Endodermal cell (in vitro differentiated cells): ENCODE measurements around the gene QRICH1. TPM values are rescaled to one million over a fixed set of nuclear protein-coding genes. Genes with fewer than 3 reads are reported as not detected.

Experiments
- DNase-seq: peaks from one replicate; pipeline ENCODE4 v3.0.0-alpha.2; 2017
- H3K27ac ChIP-seq: 2 replicates; pipeline ENCODE4 v1.5.1; 2013; ENCODE audit warnings: mild to moderate bottlenecking, low read depth, low read length, moderate library complexity
- H3K27me3 ChIP-seq: 2 replicates; pipeline ENCODE4 v1.6.1; 2013; ENCODE audit warnings: mild to moderate bottlenecking, low read length, moderate library complexity; ENCODE audit not compliant: insufficient read depth, control insufficient read depth, poor library complexity, severe bottlenecking
- H3K36me3 ChIP-seq: 2 replicates; pipeline ENCODE4 v1.7.0; 2013; ENCODE audit warnings: mild to moderate bottlenecking, low read length, moderate library complexity; ENCODE audit not compliant: control insufficient read depth, insufficient read depth
- H3K4me1 ChIP-seq: one replicate; pipeline ENCODE4 v1.7.0; 2013; ENCODE audit warnings: low read length; ENCODE audit not compliant: control insufficient read depth, insufficient read depth
- H3K4me3 ChIP-seq: 2 replicates; pipeline ENCODE4 v1.5.1; 2013; ENCODE audit warnings: mild to moderate bottlenecking, low read length, moderate library complexity
- H3K9ac ChIP-seq: 2 replicates; pipeline ENCODE4 v1.6.1; 2013; ENCODE audit warnings: mild to moderate bottlenecking, low read length, moderate library complexity; ENCODE audit not compliant: poor library complexity, severe bottlenecking; ENCODE audit errors: extremely low read depth
- H3K9me3 ChIP-seq: 2 replicates; pipeline ENCODE4 v1.6.1; 2013; ENCODE audit warnings: mild to moderate bottlenecking, low read length, moderate library complexity; ENCODE audit not compliant: control insufficient read depth
- H3K27ac Mint-ChIP-seq: 2 replicates; pipeline ENCODE4 v1.8.0; 2020; ENCODE audit warnings: mixed read lengths
- H3K27me3 Mint-ChIP-seq: 2 replicates; pipeline ENCODE4 v1.8.0; 2021; ENCODE audit warnings: mild to moderate bottlenecking, mixed read lengths; ENCODE audit not compliant: insufficient read depth
- H3K36me3 Mint-ChIP-seq: 2 replicates; pipeline ENCODE4 v1.8.0; 2020; ENCODE audit warnings: low read depth, mixed read lengths
- H3K4me1 Mint-ChIP-seq: 2 replicates; pipeline ENCODE4 v1.8.0; 2020; ENCODE audit warnings: mixed read lengths
- H3K4me3 Mint-ChIP-seq: 2 replicates; pipeline ENCODE4 v1.8.0; 2020; ENCODE audit warnings: mild to moderate bottlenecking, moderate library complexity, mixed read lengths
- H3K9me3 Mint-ChIP-seq: 2 replicates; pipeline ENCODE4 v1.8.0; 2020; ENCODE audit warnings: mild to moderate bottlenecking, mixed read lengths
- CTCF ChIP-seq: fragments of 200-600 bp; sonication (generic); conservative IDR thresholded peaks from 2 replicates; pipeline ENCODE4 v1.5.0; 2021; ENCODE audit warnings: antibody characterized with exemption, mild to moderate bottlenecking
- WGBS, 2 experiments: methylation state at CpG; one replicate each; pipeline versions ENCODE4 v1.1.5 to v1.1.7; 2013; ENCODE audit warnings: missing lambda C conversion rate in 2 of 2, mixed read lengths in 1 of 2; ENCODE audit not compliant: insufficient coverage in 1 of 2, insufficient read length in 1 of 2; 5-methylcytosine and 5-hydroxymethylcytosine counted together
- total RNA-seq, 2 donors: library from RNA; stranded (reverse); fragmentation: NEBNext Ultra II Directional in 1 of 2; extraction: Animal tissue kit (Norgen Biotek cat#: 25700) in 1 of 2; gene quantifications; 2 replicates in 1 of 2; 3 replicates in 1 of 2; pipeline ENCODE4 v1.2.1, GENCODE V29; 2021

QRICH1 gene
- total RNA-seq, 2 donors from 2014 or later: 127 to 155 TPM

- 94 to 100% methylated on average over 2 of the region's 2 CpGs for WGBS, 2 experiments
- H3K27me3 ChIP-seq: no peaks in the 10 kb centered on the region
- peaks cover 64% of the 10 kb centered on the region for H3K36me3 ChIP-seq
- Mint-ChIP-seq H3K36me3 (peaks cover 60% of the 10 kb centered on the region), H3K4me3 (no peak overlapping the region), H3K27ac (no peak overlapping the region), H3K27me3 (no peaks in the 10 kb centered on the region), H3K9me3 (no peaks in the 10 kb centered on the region), H3K4me1 (no peaks in the 10 kb centered on the region)
- no peaks in the 10 kb centered on the region for H3K9me3 ChIP-seq
- H3K9ac ChIP-seq: no peak overlapping the region
- no peaks in the 10 kb centered on the region for H3K4me1 ChIP-seq
- TF ChIP-seq CTCF: no peak
- no peak overlapping the region for H3K27ac ChIP-seq
- DNase-seq: no peak
- H3K4me3 ChIP-seq: no peak overlapping the region
Measured at GRCh38 chr3:49034650-49035049, 59.2 kb downstream of the QRICH1 start.

- no peak overlapping the region for H3K9ac ChIP-seq
- 94 to 100% methylated on average over 5 to 6 of the region's 6 CpGs for WGBS, 2 experiments
- no peak for TF ChIP-seq CTCF
- Mint-ChIP-seq H3K27me3 (no peaks in the 10 kb centered on the region), H3K4me1 (peaks cover 11% of the 10 kb centered on the region), H3K27ac (no peak overlapping the region), H3K4me3 (no peak overlapping the region), H3K9me3 (no peaks in the 10 kb centered on the region), H3K36me3 (peaks cover 62% of the 10 kb centered on the region)
- H3K4me3 ChIP-seq: no peak overlapping the region
- no peak for DNase-seq
- H3K9me3 ChIP-seq: no peaks in the 10 kb centered on the region
- peaks cover 72% of the 10 kb centered on the region for H3K36me3 ChIP-seq
- no peak overlapping the region for H3K27ac ChIP-seq
- no peaks in the 10 kb centered on the region for H3K27me3 ChIP-seq
- peaks cover 6% of the 10 kb centered on the region for H3K4me1 ChIP-seq
Measured at GRCh38 chr3:49032646-49033304, 61.1 kb downstream of the QRICH1 start.

- no peaks in the 10 kb centered on the region for H3K9me3 ChIP-seq
- H3K36me3 ChIP-seq: peaks cover 85% of the 10 kb centered on the region
- no peak overlapping the region for H3K9ac ChIP-seq
- Mint-ChIP-seq H3K36me3 (peaks cover 69% of the 10 kb centered on the region), H3K27ac (no peak overlapping the region), H3K4me3 (no peak overlapping the region), H3K4me1 (peaks cover 14% of the 10 kb centered on the region), H3K9me3 (no peaks in the 10 kb centered on the region), H3K27me3 (no peaks in the 10 kb centered on the region)
- H3K27me3 ChIP-seq: no peaks in the 10 kb centered on the region
- H3K4me1 ChIP-seq: peaks cover 6% of the 10 kb centered on the region
- no peak overlapping the region for H3K4me3 ChIP-seq
- TF ChIP-seq CTCF: no peak
- no peak overlapping the region for H3K27ac ChIP-seq
- no peak for DNase-seq
- WGBS, 2 experiments: 96 to 100% methylated on average over 4 to 6 of the region's 6 CpGs
Measured at GRCh38 chr3:49030321-49030720, 63.5 kb downstream of the QRICH1 start.
